OCI-LY7 (cell line): ENCODE data around the gene EBF3.

ENCODE experiments used
- CTCF ChIP-seq: fragments of 200-600 bp; sonication (generic); conservative IDR thresholded peaks from 2 replicates; pipeline ENCODE4 v1.5.1; 2014; ENCODE audit warnings: mild to moderate bottlenecking, antibody characterized with exemption, low read length, moderate library complexity, mixed read lengths
- EZH2phosphoT487 ChIP-seq: fragments of 200-600 bp; sonication (generic); IDR thresholded peaks from 2 replicates; pipeline ENCODE4 v1.6.1; 2018; ENCODE audit warnings: low read depth, borderline replicate concordance, mild to moderate bottlenecking, mixed run types, antibody characterized with exemption, low read length, moderate library complexity, mixed read lengths

- TF ChIP-seq CTCF (no peak), EZH2phosphoT487 (no peak)
Observed at GRCh38 chr10:129833994-129834739, 129.9 kb downstream of the EBF3 start.
